ENCODE measurements around the gene CD200R1. TPM values are rescaled to one million over a fixed set of nuclear protein-coding genes. Genes with fewer than 3 reads are reported as not detected.

The CD200R1 gene
- total RNA-seq, 1 experiment from 2014 or later: not detected

DNA sequence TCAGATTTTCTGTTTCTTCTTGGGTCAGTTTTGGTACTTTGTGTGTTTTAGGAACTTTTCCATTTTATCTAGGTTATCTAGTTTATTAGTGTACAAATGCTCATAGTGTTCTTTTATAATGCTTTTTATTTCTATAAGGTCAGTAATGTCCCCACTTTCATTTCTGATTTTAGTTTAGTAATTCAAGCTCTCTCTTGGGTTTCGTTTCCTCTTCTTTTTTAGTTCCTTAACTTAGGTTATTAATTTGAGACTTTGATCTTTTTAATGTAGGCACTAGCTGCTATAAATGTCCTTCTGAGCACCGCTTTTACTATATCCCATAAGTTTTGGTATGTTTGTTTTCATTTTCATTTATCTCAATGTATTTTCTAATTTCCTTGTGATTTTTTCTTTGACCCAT is 101.3 kb downstream of the CD200R1 start:
- no peaks in the 10 kb centered on the region for H4K20me1 ChIP-seq (ENCODE audit: control insufficient read depth, insufficient read depth, insufficient read length)
- TF ChIP-seq, protein P1, sequence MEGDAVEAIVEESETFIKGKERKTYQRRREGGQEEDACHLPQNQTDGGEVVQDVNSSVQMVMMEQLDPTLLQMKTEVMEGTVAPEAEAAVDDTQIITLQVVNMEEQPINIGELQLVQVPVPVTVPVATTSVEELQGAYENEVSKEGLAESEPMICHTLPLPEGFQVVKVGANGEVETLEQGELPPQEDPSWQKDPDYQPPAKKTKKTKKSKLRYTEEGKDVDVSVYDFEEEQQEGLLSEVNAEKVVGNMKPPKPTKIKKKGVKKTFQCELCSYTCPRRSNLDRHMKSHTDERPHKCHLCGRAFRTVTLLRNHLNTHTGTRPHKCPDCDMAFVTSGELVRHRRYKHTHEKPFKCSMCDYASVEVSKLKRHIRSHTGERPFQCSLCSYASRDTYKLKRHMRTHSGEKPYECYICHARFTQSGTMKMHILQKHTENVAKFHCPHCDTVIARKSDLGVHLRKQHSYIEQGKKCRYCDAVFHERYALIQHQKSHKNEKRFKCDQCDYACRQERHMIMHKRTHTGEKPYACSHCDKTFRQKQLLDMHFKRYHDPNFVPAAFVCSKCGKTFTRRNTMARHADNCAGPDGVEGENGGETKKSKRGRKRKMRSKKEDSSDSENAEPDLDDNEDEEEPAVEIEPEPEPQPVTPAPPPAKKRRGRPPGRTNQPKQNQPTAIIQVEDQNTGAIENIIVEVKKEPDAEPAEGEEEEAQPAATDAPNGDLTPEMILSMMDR (conservative IDR thresholded peaks at IDR 0.05): no peak
- no peak overlapping the region for H2AK5ac ChIP-seq (ENCODE audit: insufficient read length, low read length)
- no CpG with 5 or more reads among the region's 2 CpGs for WGBS (ENCODE audit: extremely low coverage, insufficient read length, low lambda C conversion rate)
- no peak overlapping the region for H3K18ac ChIP-seq (ENCODE audit: insufficient read length, low read depth, low read length)
- no peak overlapping the region for H3K9ac ChIP-seq (ENCODE audit: extremely low read depth, insufficient read length, low read length)
- Mint-ChIP-seq H3K27ac (no peak overlapping the region; a peak in 1 of 7 replicates), H3K4me1 (peaks cover 22 to 23% of the 10 kb centered on the region in 2 experiments), H3K4me3 (no peak overlapping the region; a peak in 1 of 5 replicates), H3K36me3 (ENCODE audit: insufficient read depth in 1 of 3, low read depth in 3 of 3) (peaks cover 0 to 13% (median 0%) of the 10 kb centered on the region in 3 experiments; a peak in 4 of 7 replicates), H3K27me3 (ENCODE audit: low read depth) (no peaks in the 10 kb centered on the region), H3K9me3 (peaks cover 11 to 15% of the 10 kb centered on the region in 2 experiments)
- H3K4me1 ChIP-seq (ENCODE audit: insufficient read depth, low read length): no peaks in the 10 kb centered on the region; the same call in 1 of the 2 replicates
- H2BK120ac ChIP-seq (ENCODE audit: low read depth, low read length, poor library complexity, severe bottlenecking): no peak overlapping the region
- no peaks in the 10 kb centered on the region for H3K79me2 ChIP-seq (ENCODE audit: insufficient read depth, low read length)
- no peak overlapping the region for H3K56ac ChIP-seq (ENCODE audit: insufficient read length, low read depth, low read length)
- H2BK12ac ChIP-seq (ENCODE audit: insufficient read length, low read depth, low read length): no peak overlapping the region
- no peak overlapping the region for H3K27ac ChIP-seq (ENCODE audit: insufficient read length, low read depth, low read length)
- H3K14ac ChIP-seq (ENCODE audit: insufficient read depth, low read length): no peak overlapping the region
- no peaks in the 10 kb centered on the region for H3K79me1 ChIP-seq (ENCODE audit: insufficient read depth, low read depth, low read length, poor library complexity, severe bottlenecking)
- H3K4me2 ChIP-seq (ENCODE audit: insufficient read depth, insufficient read length, low read length): no peak overlapping the region
- H2BK5ac ChIP-seq (ENCODE audit: insufficient read length, low read length): no peak overlapping the region
- no peaks in the 10 kb centered on the region for H3K27me3 ChIP-seq (ENCODE audit: insufficient read depth, low read length)
- no peak overlapping the region for H3K23ac ChIP-seq (ENCODE audit: insufficient read length, low read depth, low read length)
- H4K91ac ChIP-seq (ENCODE audit: insufficient read length, low read depth, low read length): no peak overlapping the region
- no peaks in the 10 kb centered on the region for H3K23me2 ChIP-seq (ENCODE audit: insufficient read length, low read depth, low read length, poor library complexity, severe bottlenecking)
- H4K8ac ChIP-seq (replicated peaks; ENCODE audit: insufficient read length, low read depth, low read length): no peak overlapping the region
- H2BK15ac ChIP-seq (ENCODE audit: low read depth, low read length): no peak overlapping the region
- no peak overlapping the region for H2AFZ ChIP-seq (ENCODE audit: low read length)
- no peak overlapping the region for H4K5ac ChIP-seq (ENCODE audit: insufficient read length, low read depth, low read length)
- no peak overlapping the region for H2BK20ac ChIP-seq (ENCODE audit: low read depth, low read length, poor library complexity, severe bottlenecking)
- no peak overlapping the region for H3T11ph ChIP-seq (ENCODE audit: low read length)
- no peaks in the 10 kb centered on the region for H3K9me3 ChIP-seq (ENCODE audit: control insufficient read depth, low read depth, low read length)
- no peak for DNase-seq
- H3K4ac ChIP-seq (ENCODE audit: low read depth, low read length): no peak overlapping the region

Measured in H9 (cell line).